OCI-LY3 (cell line): ENCODE measurements around the gene PRPF31.

Experiments used
- CTCF ChIP-seq: fragments of 200-600, 300-600 bp; sonication (generic); IDR thresholded peaks from 2 replicates; pipeline ENCODE4 v1.5.1; 2014; ENCODE audit warnings: antibody characterized with exemption, low read length, low read depth
- EZH2phosphoT487 ChIP-seq: fragments of 200-600 bp; shearing (Covaris generic); IDR thresholded peaks from 2 replicates; pipeline ENCODE4 v1.6.1; 2018; ENCODE audit warnings: antibody characterized with exemption, mixed run types, low read depth

GRCh38 chr19:54136086-54136863 lies 20.7 kb downstream of the PRPF31 start:
- no peak for TF ChIP-seq CTCF
- TF ChIP-seq EZH2phosphoT487, result no peak
